ENCODE measurements around the gene RBM45. TPM values are rescaled to one million over a fixed set of nuclear protein-coding genes. Genes with fewer than 3 reads are reported as not detected.
"Not testable (repeated sequence)": the region's sequence is repeated elsewhere in the genome, so short reads cannot be mapped to it uniquely, and the experiment has no call there.

The RBM45 gene, protein sequence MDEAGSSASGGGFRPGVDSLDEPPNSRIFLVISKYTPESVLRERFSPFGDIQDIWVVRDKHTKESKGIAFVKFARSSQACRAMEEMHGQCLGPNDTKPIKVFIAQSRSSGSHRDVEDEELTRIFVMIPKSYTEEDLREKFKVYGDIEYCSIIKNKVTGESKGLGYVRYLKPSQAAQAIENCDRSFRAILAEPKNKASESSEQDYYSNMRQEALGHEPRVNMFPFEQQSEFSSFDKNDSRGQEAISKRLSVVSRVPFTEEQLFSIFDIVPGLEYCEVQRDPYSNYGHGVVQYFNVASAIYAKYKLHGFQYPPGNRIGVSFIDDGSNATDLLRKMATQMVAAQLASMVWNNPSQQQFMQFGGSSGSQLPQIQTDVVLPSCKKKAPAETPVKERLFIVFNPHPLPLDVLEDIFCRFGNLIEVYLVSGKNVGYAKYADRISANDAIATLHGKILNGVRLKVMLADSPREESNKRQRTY
- polyA plus RNA-seq (ENCODE audit: insufficient read length) = 32.3 TPM
- long read RNA-seq, donor 1, partial matches to known transcripts = 6 of 7 reads
- long read RNA-seq, donor 1, other reads (novel, unspliced or antisense) = 0 of 7 reads
- long read RNA-seq, donor 2, partial matches to known transcripts = 0 of 2 reads
- long read RNA-seq, donor 2, other reads (novel, unspliced or antisense) = 0 of 2 reads
- long read RNA-seq, donor 3, partial matches to known transcripts = 0 of 2 reads
- long read RNA-seq, donor 3, other reads (novel, unspliced or antisense) = 0 of 2 reads
- long read RNA-seq, donor 4 = 0 reads
- long read RNA-seq, donor 5, partial matches to known transcripts = 0 of 5 reads
- long read RNA-seq, donor 5, other reads (novel, unspliced or antisense) = 0 of 5 reads
- long read RNA-seq, donor 6, partial matches to known transcripts = 0 of 3 reads
- long read RNA-seq, donor 6, other reads (novel, unspliced or antisense) = 0 of 3 reads
- long read RNA-seq, donor 7, transcript RBM45-201 (10 exons, 1,785 nt) = major isoform, 8 of 9 reads
- long read RNA-seq, donor 7, partial matches to known transcripts = 0 of 9 reads
- long read RNA-seq, donor 7, other reads (novel, unspliced or antisense) = 0 of 9 reads
- long read RNA-seq, donor 8, partial matches to known transcripts = 6 of 6 reads
- long read RNA-seq, donor 8, other reads (novel, unspliced or antisense) = 0 of 6 reads

GRCh38 chr2:178112202-178113152, at the start of gene RBM45:
RBM45 (plus strand) TSS chr2:178112437; CDS start chr2:178112547, 110 bp downstream.
- DNase-seq = peak; percentile 88

- DNase-seq = no peak
These were observed 45.9 kb upstream of the RBM45 start for GRCh38 chr2:178066324-178066723.

GRCh38 chr2:178066890-178067669, 45.2 kb upstream of the RBM45 start:
- no peak for DNase-seq

GRCh38 chr2:178068823-178069454, 43.3 kb upstream of the RBM45 start:
- DNase-seq = no peak

- DNase-seq = no peak
These were observed 42.7 kb upstream of the RBM45 start for GRCh38 chr2:178069551-178069950.

- no peak for DNase-seq
These were observed 41.4 kb upstream of the RBM45 start for GRCh38 chr2:178070824-178071223.

- no peak for DNase-seq
These were observed 40.2 kb upstream of the RBM45 start for GRCh38 chr2:178072000-178072382.

DNA sequence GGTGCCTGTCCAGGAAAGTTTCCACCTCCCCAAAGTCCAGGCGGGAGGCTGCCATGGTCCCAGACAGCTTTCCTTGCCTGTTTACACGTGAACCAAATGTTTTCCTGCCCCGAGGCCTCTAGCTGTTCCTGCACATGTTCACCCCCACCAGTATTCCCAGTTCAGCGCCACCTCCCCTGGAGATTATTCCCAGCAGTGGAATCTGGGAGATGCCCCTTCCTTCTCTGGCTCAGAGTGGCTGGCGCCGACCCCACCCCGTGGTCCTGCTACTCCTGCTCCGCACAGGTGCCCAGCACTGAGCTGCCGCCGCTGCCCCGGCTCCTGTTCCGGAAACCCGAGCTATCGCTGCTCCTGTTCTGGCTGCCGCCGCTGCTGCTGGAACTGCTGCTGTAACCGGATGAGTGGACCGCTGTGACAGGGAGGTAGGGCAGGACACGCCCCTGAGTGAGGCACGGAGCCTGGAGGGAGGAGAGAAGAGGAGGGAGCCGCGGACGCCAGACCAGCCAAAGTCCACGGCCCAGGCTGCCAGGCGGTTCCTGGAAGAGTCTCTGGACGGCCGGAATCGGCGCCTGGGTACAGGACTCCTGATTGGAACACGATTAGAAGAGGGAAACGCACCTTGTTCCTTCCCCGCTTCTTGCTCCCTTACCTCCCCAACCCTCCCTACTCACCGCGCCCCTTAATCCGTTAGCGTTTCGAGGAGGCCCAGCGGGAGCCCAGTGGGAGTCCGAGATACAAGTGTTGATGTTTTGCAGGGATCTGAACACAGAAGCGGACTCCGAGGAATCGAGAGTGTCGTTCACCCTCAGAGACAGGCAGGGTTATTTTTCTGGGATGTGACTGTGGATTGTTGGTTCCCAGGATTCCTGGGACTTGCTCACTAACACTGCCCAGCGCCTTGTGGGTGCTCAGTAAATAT, 39.6 kb upstream of the RBM45 start, which contains the start of gene PDE11A:
Gene PDE11A, minus strand, starts transcription at position 395 of the 919 bp plus-strand sequence. Its CDS starts 340 bp downstream, at position 55.
- DNase-seq = peak; percentile 77

DNA sequence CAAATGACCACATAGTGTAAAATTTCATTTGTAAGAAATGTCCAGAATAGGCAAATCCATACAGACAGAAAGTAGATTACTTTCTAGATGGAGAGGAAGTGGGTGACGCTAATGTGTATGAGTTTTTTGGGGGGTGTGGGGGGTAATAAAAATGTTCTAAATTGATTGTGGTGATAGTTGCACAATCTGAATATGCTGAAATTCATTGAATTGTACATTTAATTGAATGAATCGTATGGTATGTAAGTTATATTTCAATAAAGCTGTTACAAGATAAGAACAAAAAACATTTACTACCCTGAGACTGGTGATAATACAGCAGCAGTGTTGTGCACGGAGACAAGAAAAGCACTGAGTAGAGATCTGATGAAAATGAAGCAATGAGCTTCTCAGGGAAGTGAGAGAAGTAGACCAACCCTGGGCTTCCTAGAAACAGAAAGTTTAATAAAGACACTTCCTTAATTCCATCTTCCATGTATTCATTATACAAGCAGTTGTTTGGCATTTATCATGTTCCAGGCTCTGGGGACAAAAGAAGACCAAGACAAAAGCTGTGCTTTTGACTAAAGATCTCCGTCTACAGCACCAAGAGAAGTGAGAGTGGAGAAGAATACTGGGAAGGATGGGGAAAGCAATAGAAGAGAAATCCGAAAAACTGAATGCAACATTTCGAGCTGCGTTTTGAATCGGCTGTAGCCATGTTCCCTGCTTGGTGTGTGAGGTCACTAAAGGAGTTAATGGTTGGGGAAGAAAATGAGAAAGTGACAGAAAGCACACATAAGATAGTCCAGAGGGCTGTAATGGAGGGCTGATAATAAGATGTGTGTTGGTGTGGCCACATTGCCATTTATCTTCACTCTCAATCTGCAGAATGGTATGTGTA, 37.9 kb upstream of the RBM45 start:
- no peak for DNase-seq

- DNase-seq = no peak
These were observed 37.3 kb upstream of the RBM45 start for GRCh38 chr2:178075006-178075326.

DNA sequence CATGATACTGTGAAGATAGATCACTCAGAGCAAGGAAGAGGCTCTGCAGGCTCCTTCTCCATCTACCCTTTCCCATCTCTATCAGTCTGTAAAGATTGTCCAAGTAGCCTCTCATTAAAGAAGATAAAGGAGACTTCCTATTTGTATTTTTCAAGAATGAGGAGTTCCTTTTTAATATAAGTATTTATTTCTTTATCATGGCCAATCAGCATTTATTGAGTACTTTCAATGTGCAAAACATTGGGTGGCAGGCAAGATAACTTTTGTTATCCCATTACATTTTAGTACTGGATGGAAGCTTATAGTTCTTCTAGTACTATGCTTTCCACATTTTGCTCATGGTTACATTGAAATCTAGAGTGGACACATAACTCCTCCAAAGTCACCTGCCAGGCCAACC, 36.1 kb upstream of the RBM45 start:
- DNase-seq = no peak

GRCh38 chr2:178079279-178079678, 33.0 kb upstream of the RBM45 start:
- not testable (repeated sequence) for DNase-seq

- DNase-seq = no peak
These were observed 29.7 kb upstream of the RBM45 start for GRCh38 chr2:178082408-178083045.

GRCh38 chr2:178084273-178084672, 28.0 kb upstream of the RBM45 start:
- no peak for DNase-seq

DNA sequence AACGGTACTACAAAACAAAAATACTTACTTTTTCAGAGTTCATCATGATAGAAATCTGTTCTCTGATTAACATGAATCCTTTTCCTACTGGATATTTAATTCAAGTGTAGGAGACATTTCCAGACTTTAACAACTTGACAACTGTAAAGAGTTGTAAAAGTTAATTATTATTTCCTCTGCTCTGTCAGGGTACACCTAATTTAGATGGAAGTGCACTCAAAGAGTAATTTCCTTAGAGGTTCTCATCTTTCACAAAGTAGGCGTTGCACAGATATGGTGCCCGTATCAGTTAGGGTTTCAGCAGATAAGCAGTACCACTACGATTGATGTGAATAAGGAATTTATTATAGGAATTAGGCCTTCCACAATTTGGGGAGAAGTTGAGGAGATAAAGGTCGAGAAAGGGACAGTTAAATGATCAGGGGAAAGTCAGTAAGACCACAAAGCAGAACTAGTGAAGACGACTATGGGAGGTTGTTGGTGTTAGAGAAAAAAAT, 23.4 kb upstream of the RBM45 start:
- no peak for DNase-seq

- no peak for DNase-seq
These were observed 18.8 kb upstream of the RBM45 start for GRCh38 chr2:178093471-178093870.
